Measurements from ENCODE around the gene CYS1.

DNA sequence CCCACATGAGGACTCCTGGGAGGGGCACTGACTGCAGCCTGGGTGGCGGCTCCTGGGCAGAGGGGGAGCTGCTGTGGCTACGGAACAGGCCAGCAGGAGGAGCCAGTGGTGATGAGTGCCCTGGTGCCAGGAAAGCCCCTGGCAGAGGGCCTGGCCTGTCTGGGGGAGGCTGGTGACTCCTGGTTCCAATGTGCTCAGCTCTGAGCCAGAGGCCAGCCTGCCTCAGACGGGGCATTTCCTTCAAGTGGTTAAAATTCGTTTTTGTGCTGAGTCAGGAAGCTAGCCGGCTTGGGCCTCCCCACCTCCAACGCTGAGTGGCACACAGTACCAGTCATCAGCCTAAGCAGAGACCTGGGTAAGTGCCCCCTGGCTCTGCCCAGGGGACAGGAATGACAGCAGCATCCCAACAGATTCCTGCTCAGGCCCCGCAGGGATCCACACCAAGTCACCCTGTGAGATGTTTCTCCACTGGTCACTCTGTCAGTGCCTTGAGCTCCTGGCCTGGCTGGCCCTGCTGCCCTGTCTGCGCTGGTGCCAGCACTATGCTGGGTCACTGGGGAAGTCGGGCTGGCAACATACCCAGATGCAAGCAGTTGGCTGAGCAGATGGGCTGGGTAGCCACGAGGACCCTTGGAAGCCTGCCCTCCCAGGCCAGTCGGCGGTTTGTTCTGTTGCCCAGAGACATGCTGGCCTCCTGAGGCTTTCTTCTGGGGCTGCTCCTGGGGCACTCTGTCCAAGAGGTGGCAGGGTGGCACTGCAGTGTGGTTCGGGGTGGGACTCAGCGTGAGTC is 43.9 kb downstream of the CYS1 start:
- TF ChIP-seq, protein P1, sequence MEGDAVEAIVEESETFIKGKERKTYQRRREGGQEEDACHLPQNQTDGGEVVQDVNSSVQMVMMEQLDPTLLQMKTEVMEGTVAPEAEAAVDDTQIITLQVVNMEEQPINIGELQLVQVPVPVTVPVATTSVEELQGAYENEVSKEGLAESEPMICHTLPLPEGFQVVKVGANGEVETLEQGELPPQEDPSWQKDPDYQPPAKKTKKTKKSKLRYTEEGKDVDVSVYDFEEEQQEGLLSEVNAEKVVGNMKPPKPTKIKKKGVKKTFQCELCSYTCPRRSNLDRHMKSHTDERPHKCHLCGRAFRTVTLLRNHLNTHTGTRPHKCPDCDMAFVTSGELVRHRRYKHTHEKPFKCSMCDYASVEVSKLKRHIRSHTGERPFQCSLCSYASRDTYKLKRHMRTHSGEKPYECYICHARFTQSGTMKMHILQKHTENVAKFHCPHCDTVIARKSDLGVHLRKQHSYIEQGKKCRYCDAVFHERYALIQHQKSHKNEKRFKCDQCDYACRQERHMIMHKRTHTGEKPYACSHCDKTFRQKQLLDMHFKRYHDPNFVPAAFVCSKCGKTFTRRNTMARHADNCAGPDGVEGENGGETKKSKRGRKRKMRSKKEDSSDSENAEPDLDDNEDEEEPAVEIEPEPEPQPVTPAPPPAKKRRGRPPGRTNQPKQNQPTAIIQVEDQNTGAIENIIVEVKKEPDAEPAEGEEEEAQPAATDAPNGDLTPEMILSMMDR (IDR thresholded peaks at IDR 0.05; ENCODE audit: low read depth, low read length): peak; percentile 37
- TF ChIP-seq POLR2A (IDR thresholded peaks at IDR 0.05; ENCODE audit: extremely low read depth, insufficient read length): no peak

All from NB4 (cell line).